Astrocyte of the cerebellum (primary cell): Measurements from ENCODE around the gene TMEM61.

Experiments used
- DNase-seq: peaks from one replicate; pipeline ENCODE4 v3.0.0-alpha.2; 2011; ENCODE audit warnings: low read depth
- H3K4me3 ChIP-seq: 2 replicates; pipeline ENCODE4 v1.5.1; 2011; ENCODE audit warnings: mild to moderate bottlenecking, low read depth, low read length, moderate library complexity
- CTCF ChIP-seq: IDR thresholded peaks from 2 replicates; pipeline ENCODE4 v1.5.1; 2012; ENCODE audit warnings: low read length, low read depth, moderate library complexity, mild to moderate bottlenecking; ENCODE audit errors: missing control alignments
- in situ Hi-C: cut with HindIII; loops from 2 replicates; pipeline ENCODE4 v1.10.0; 2017; ENCODE audit warnings: low sequenced_read_pairs

Gene TMEM61

GRCh38 chr1:54976747-54977146 is 3.7 kb upstream of the TMEM61 start:
- in situ Hi-C loops = no loop called here
- DNase-seq = no peak
- no peak for TF ChIP-seq CTCF
- H3K4me3 ChIP-seq = no peak overlapping the region

GRCh38 chr1:54977533-54978297 is 2.7 kb upstream of the TMEM61 start:
- in situ Hi-C loops = no loop called here
- DNase-seq = no peak
- TF ChIP-seq CTCF = no peak
- no peak overlapping the region for H3K4me3 ChIP-seq

- in situ Hi-C loops = no loop called here
- TF ChIP-seq CTCF = no peak
- no peak overlapping the region for H3K4me3 ChIP-seq
- DNase-seq = no peak
Observed at GRCh38 chr1:54978528-54979326, 1.7 kb upstream of the TMEM61 start.

GRCh38 chr1:54979327-54979891 is 1.0 kb upstream of the TMEM61 start:
- H3K4me3 ChIP-seq = no peak overlapping the region
- TF ChIP-seq CTCF = no peak
- in situ Hi-C loops = no loop called here
- no peak for DNase-seq

- DNase-seq = no peak
- TF ChIP-seq CTCF = no peak
- in situ Hi-C loops = no loop called here
- peak overlapping the region; percentile 37 for H3K4me3 ChIP-seq
Observed at GRCh38 chr1:54980046-54980527, 341 bp upstream of the TMEM61 start.

- in situ Hi-C loops = no loop called here
- DNase-seq = no peak
- no peak for TF ChIP-seq CTCF
- no peak overlapping the region for H3K4me3 ChIP-seq
Observed at GRCh38 chr1:54981466-54981865, 1.0 kb downstream of the TMEM61 start.
